GM18520 (cell line): ENCODE results near the gene SLC35F1.

Source experiments
- ATAC-seq: cut with Tn5 transposase; IDR thresholded peaks from one replicate; pipeline ENCODE4 v1.9.1; 2021; ENCODE audit not compliant: unreplicated experiment

Gene SLC35F1

GRCh38 chr6:118103381-118104146 lies 196.5 kb downstream of the SLC35F1 start:
- ATAC-seq: no peak

- ATAC-seq: no peak
Observed at GRCh38 chr6:118122161-118122725, 215.2 kb downstream of the SLC35F1 start.

- ATAC-seq: no peak
Observed at GRCh38 chr6:118122801-118123200, 215.7 kb downstream of the SLC35F1 start.

GRCh38 chr6:118123503-118124037 lies 216.5 kb downstream of the SLC35F1 start:
- ATAC-seq: no peak

GRCh38 chr6:118124851-118125250 lies 217.8 kb downstream of the SLC35F1 start:
- ATAC-seq: no peak

GRCh38 chr6:118128755-118129154 lies 221.7 kb downstream of the SLC35F1 start:
- no peak for ATAC-seq

GRCh38 chr6:118134206-118134605 lies 227.1 kb downstream of the SLC35F1 start:
- ATAC-seq: no peak

GRCh38 chr6:118134736-118135135 lies 227.7 kb downstream of the SLC35F1 start:
- ATAC-seq: no peak

- ATAC-seq: no peak
Observed at GRCh38 chr6:118135371-118135770, 228.3 kb downstream of the SLC35F1 start.

- no peak for ATAC-seq
Observed at GRCh38 chr6:118141211-118141610, 234.1 kb downstream of the SLC35F1 start.

- no peak for ATAC-seq
Observed at GRCh38 chr6:118146584-118146983, 239.5 kb downstream of the SLC35F1 start.

GRCh38 chr6:118147511-118147910 lies 240.4 kb downstream of the SLC35F1 start:
- no peak for ATAC-seq

- no peak for ATAC-seq
Observed at GRCh38 chr6:118148561-118148960, 241.5 kb downstream of the SLC35F1 start.

- no peak for ATAC-seq
Observed at GRCh38 chr6:118152524-118152923, 245.5 kb downstream of the SLC35F1 start.

GRCh38 chr6:118161343-118161742 lies 254.3 kb downstream of the SLC35F1 start:
- no peak for ATAC-seq

- ATAC-seq: no peak
Observed at GRCh38 chr6:118163542-118163941, 256.5 kb downstream of the SLC35F1 start.

- ATAC-seq: no peak
Observed at GRCh38 chr6:118165500-118165899, 258.4 kb downstream of the SLC35F1 start.

GRCh38 chr6:118168421-118168820 lies 261.4 kb downstream of the SLC35F1 start:
- no peak for ATAC-seq

GRCh38 chr6:118171852-118172251 lies 264.8 kb downstream of the SLC35F1 start:
- ATAC-seq: no peak

GRCh38 chr6:118174071-118174470 lies 267.0 kb downstream of the SLC35F1 start:
- ATAC-seq: no peak

GRCh38 chr6:118177720-118178119 lies 270.7 kb downstream of the SLC35F1 start:
- no peak for ATAC-seq

GRCh38 chr6:118179048-118179447 lies 272.0 kb downstream of the SLC35F1 start:
- ATAC-seq: no peak
